CD4-positive, alpha-beta T cell (primary cell): Measurements from ENCODE around the gene PCDH1. TPM values are rescaled to one million over a fixed set of nuclear protein-coding genes. Genes with fewer than 3 reads are reported as not detected.

Source experiments
- ATAC-seq: fragments of 200-7000 bp; cut with Tn5 transposase; one replicate; pipeline ENCODE4 v1.10.0; 2022; ENCODE audit warnings: mild to moderate bottlenecking; ENCODE audit not compliant: poor library complexity
- CTCF ChIA-PET: fragments of 350-600 bp; sonication (Branson Sonifier 250); formaldehyde crosslinking; loops from one replicate; lab custom pipeline; 2021; ENCODE audit warnings: antibody characterized with exemption, inconsistent platforms; lab: Charles Lee
- POLR2A ChIA-PET: fragments of 350-600 bp; sonication (Branson Sonifier 250); formaldehyde crosslinking; loops from one replicate; lab custom pipeline; 2021; ENCODE audit warnings: antibody characterized with exemption, inconsistent platforms; lab: Charles Lee
- DNase-seq, 14 experiments: peaks; one replicate each; pipeline ENCODE4 v3.0.0-alpha.2; 2013 to 2020; ENCODE audit warnings: mixed read lengths in 2 of 14
- H3K27ac ChIP-seq, 2 donors: one replicate each; pipeline versions ENCODE4 v1.5.1 to v1.7.0; 2013; ENCODE audit warnings: low read length in 2 of 2, low read depth in 1 of 2, mild to moderate bottlenecking in 1 of 2
- H3K27me3 ChIP-seq, 2 experiments: 1 replicate in 1 of 2; 2 replicates in 1 of 2; pipeline versions ENCODE4 v1.6.1 to v1.7.0; 2013; ENCODE audit warnings: low read length in 2 of 2, control low read depth in 1 of 2, mild to moderate bottlenecking in 1 of 2, moderate library complexity in 1 of 2; ENCODE audit not compliant: insufficient read depth in 2 of 2, control insufficient read depth in 1 of 2
- H3K36me3 ChIP-seq: one replicate; pipeline ENCODE4 v1.6.1; 2013; ENCODE audit warnings: low read length, control low read depth; ENCODE audit not compliant: insufficient read depth
- H3K4me1 ChIP-seq: one replicate; pipeline ENCODE4 v1.6.1; 2013; ENCODE audit warnings: low read length, control low read depth; ENCODE audit not compliant: insufficient read depth
- H3K4me3 ChIP-seq: one replicate; pipeline ENCODE4 v1.5.1; 2013; ENCODE audit warnings: mild to moderate bottlenecking, low read length, moderate library complexity
- H3K9me3 ChIP-seq, 2 experiments: 1 replicate in 1 of 2; 2 replicates in 1 of 2; pipeline versions ENCODE4 v1.6.1 to v1.7.0; 2013; ENCODE audit warnings: low read length in 2 of 2, mild to moderate bottlenecking in 2 of 2, control low read depth in 1 of 2, moderate library complexity in 1 of 2; ENCODE audit not compliant: control insufficient read depth in 1 of 2, insufficient read depth in 1 of 2
- H3K27ac Mint-ChIP-seq: one replicate; pipeline ENCODE4 v1.8.0; 2020; ENCODE audit warnings: mixed read lengths
- H3K27me3 Mint-ChIP-seq: one replicate; pipeline ENCODE4 v1.8.0; 2021; ENCODE audit warnings: mixed read lengths
- H3K36me3 Mint-ChIP-seq: one replicate; pipeline ENCODE4 v1.8.0; 2021; ENCODE audit warnings: low read depth, mixed read lengths
- H3K4me1 Mint-ChIP-seq: one replicate; pipeline ENCODE4 v1.8.0; 2021; ENCODE audit warnings: low read depth, mixed read lengths
- H3K4me3 Mint-ChIP-seq: one replicate; pipeline ENCODE4 v1.8.0; 2020; ENCODE audit warnings: mild to moderate bottlenecking, mixed read lengths
- H3K9me3 Mint-ChIP-seq: one replicate; pipeline ENCODE4 v1.8.0; 2020; ENCODE audit warnings: mixed read lengths
- CTCF ChIP-seq: fragments of 200-600 bp; IDR thresholded peaks from one replicate; pipeline ENCODE4 v1.8.0; 2022; ENCODE audit warnings: antibody characterized with exemption, mild to moderate bottlenecking
- intact Hi-C, 2 experiments: fragments of 100-400 bp; cut with DNase I in 1 of 2; cut with micrococcal nuclease in 1 of 2; formaldehyde crosslinking; loops; one replicate each; pipeline versions ENCODE4 v1.15.1 to v1.9.0; 2023 to 2025; cut with DNase I, micrococcal nuclease
- total RNA-seq, 174 experiments: library from RNA in 2 of 174; stranded (reverse) in 2 of 174; gene quantifications; one replicate each; pipeline ENCODE4 v1.2.3 and lab custom pipeline; 2021 to 2026

Gene PCDH1
- total RNA-seq, 2 experiments from 2014 or later: 0.17 TPM; not detected in 1

- Histone ChIP-seq H3K4me3 (no peak overlapping the region), H3K4me1 (peaks cover 25% of the 10 kb centered on the region), H3K27ac (no peak overlapping the region), H3K9me3 (no peaks in the 10 kb centered on the region), H3K27me3 (no peaks in the 10 kb centered on the region), H3K36me3 (peaks cover 6% of the 10 kb centered on the region)
- H3K27me3 Mint-ChIP-seq: peaks cover 7% of the 10 kb centered on the region
- peaks cover 19% of the 10 kb centered on the region for H3K36me3 Mint-ChIP-seq
- no peak for TF ChIP-seq CTCF
- H3K9me3 Mint-ChIP-seq: no peaks in the 10 kb centered on the region
- POLR2A ChIA-PET: interaction anchor here (1.4 to 1.5 kb wide), 2 partner anchors 40 to 49 kb away, joined by 4 read pairs; partner anchors contain the start of gene RNF14
- ATAC-seq (no peak), DNase-seq (no peak)
- CTCF ChIA-PET: interaction anchor here (1.1 kb wide), 1 partner anchor 48 kb away, joined by 3 read pairs; the partner anchor contains the start of gene RNF14
- intact Hi-C loops: loop anchor here in 1 of 2 experiments (5.0 kb wide), 1 partner anchor 852 kb away; the partner anchor contains the start of gene ARHGAP26
- H3K4me1 Mint-ChIP-seq: peaks cover 30% of the 10 kb centered on the region
- H3K27ac Mint-ChIP-seq: peak overlapping the region; percentile 28
- H3K4me3 Mint-ChIP-seq: peak overlapping the region; percentile 58
These were observed 42.6 kb upstream of the PCDH1 start for GRCh38 chr5:141920771-141921170.

- no peaks in the 10 kb centered on the region for H3K9me3 Mint-ChIP-seq
- POLR2A ChIA-PET: interaction anchor here (1.4 to 1.5 kb wide), 2 partner anchors 42 to 50 kb away, joined by 3 to 4 read pairs; partner anchors contain the start of gene RNF14
- Histone ChIP-seq H3K27me3 (peaks cover 6 to 9% of the 10 kb centered on the region in 2 experiments), H3K27ac (no peak overlapping the region), H3K4me1 (peaks cover 17% of the 10 kb centered on the region), H3K4me3 (no peak overlapping the region), H3K36me3 (no peaks in the 10 kb centered on the region), H3K9me3 (no peaks in the 10 kb centered on the region)
- peaks cover 26% of the 10 kb centered on the region for H3K4me1 Mint-ChIP-seq
- peak overlapping the region; percentile 43 for H3K4me3 Mint-ChIP-seq
- H3K27ac Mint-ChIP-seq: no peak overlapping the region
- no peak for DNase-seq
- no peak for ATAC-seq
- H3K27me3 Mint-ChIP-seq: peaks cover 15% of the 10 kb centered on the region
- CTCF ChIA-PET: no interaction called here
- intact Hi-C loops: loop anchor here in 1 of 2 experiments (5.0 kb wide), 1 partner anchor 853 kb away; the partner anchor contains the start of gene ARHGAP26
- peaks cover 9% of the 10 kb centered on the region for H3K36me3 Mint-ChIP-seq
- TF ChIP-seq CTCF: no peak
These were observed 41.3 kb upstream of the PCDH1 start for GRCh38 chr5:141919218-141920119.

GRCh38 chr5:141917760-141918159 lies 39.5 kb upstream of the PCDH1 start:
- intact Hi-C loops: no loop called here
- peaks cover 14% of the 10 kb centered on the region for H3K4me1 ChIP-seq
- Mint-ChIP-seq H3K36me3 (no peaks in the 10 kb centered on the region), H3K27ac (no peak overlapping the region), H3K4me1 (peaks cover 20% of the 10 kb centered on the region), H3K4me3 (no peak overlapping the region), H3K27me3 (peaks cover 27% of the 10 kb centered on the region), H3K9me3 (no peaks in the 10 kb centered on the region)
- peaks cover 22 to 24% of the 10 kb centered on the region in 2 experiments for H3K27me3 ChIP-seq
- ChIA-PET CTCF (interaction anchor here (1.4 kb wide), 1 partner anchor 326 kb away, joined by 3 read pairs; no protein-coding TSS in a partner anchor), POLR2A (no interaction called here)
- no peak overlapping the region for H3K27ac ChIP-seq
- H3K36me3 ChIP-seq: no peaks in the 10 kb centered on the region
- no peak overlapping the region for H3K4me3 ChIP-seq
- no peaks in the 10 kb centered on the region for H3K9me3 ChIP-seq
- TF ChIP-seq CTCF: no peak
- ATAC-seq: no peak
- no peak for DNase-seq
